SH-SY5Y (cell line): ENCODE data around the gene TRIM33.
A peak's percentile ranks its signal among the peaks of the same experiment; 100 is the strongest.

Experiments used
- GATA2 ChIP-seq: IDR thresholded peaks from 2 replicates; pipeline ENCODE4 v1.6.1; 2011; ENCODE audit warnings: mild to moderate bottlenecking, low read depth, low read length
- GATA3 ChIP-seq: IDR thresholded peaks from 2 replicates; pipeline ENCODE4 v1.6.1; 2011; ENCODE audit warnings: low read depth, mild to moderate bottlenecking, low read length, moderate library complexity

The TRIM33 gene

DNA sequence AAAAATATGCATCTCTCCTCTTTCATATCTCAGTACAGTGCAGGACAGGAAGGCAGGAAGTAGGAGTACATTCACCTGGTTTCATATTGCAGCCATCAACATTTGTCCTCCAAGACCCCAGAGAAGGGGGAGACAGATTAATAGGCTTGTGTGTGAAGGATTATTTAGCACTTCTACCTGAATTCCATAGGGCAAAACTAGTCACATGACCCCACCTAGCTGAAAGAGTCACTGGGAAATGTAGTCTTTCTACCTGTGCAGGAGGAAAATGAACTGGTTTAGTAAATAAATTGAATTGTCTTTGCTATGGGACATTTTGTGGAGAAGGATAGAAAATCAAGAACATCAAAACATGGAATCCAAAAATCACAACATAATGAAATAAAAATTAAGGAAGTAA lies 13.9 kb upstream of the TRIM33 start:
- TF ChIP-seq GATA3 = no peak
- no peak for TF ChIP-seq GATA2

DNA sequence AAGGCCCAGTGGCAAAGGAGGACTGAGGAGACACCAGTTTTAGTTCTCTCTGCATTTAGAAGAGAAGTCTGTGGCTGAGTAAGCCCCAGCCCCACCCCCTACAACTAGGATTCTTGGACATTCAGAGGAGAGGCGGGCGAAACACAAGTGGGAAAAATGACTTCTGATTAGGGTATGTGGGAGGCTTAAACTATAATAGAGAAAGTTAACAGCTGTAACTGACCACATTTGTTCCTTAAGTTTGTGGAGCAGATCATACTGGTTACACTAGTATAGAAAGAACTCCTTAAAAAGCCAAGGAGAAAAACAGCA lies 11.2 kb upstream of the TRIM33 start:
- TF ChIP-seq GATA2 (no peak), GATA3 (no peak)

DNA sequence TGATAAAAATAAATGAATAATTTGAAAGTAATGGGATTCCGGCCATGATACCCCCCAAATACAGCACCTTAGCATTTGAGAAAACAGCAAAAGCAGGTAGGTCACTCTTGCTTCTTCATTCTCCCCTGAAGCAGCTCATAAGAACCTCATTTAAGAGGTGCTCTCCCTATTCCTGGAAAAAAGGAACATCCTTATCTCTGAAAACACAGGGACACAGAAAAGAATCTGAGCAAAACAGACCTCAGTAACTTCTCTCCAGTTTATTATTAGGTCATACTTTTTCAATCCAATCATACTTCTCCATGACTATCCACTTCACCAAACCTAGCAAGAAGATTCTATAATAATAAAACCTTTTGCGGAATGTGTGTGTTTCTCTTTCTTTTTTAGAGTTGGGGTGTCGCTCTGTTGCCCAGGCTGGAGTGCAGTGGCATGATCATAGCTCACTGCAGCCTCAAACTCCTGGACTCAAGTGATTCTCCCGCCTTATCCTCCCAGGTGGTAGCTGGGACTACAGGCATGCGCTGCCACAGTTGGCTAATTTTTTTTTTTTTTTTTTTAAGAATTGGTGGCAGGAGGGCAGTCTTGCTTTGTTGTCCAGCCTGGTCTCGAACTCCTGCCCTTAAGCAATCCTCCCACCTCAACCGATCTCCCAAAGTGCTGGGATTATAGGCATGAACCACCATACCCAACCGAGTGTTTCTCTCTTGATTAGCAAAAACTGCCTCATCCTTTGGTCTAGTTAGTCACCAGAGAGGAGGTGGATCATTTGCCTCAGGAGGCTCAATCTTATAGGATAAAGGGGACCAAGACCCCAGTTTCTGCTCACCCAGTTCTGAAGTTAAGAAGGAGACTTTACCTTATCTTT lies 10.6 kb upstream of the TRIM33 start:
- TF ChIP-seq GATA3 (no peak), GATA2 (no peak)

DNA sequence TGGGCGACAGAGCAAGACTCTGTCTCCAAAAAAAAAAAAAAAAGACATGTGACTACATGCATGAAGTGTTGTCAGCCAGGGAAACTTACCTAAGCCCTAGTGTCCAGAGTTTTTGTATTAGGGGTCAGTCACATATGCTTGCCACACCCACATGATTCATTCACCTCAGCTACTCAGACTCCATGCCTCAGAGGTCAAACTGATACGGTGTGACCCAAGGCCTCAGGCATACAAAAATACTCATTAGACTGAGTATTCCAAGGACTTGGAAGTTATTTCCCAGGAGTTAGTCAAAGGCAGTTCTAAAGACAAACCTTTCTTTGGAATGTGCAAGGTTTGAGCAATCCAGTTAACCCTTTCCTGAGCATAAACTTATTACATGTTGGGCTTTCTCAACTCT lies 6.3 kb upstream of the TRIM33 start:
- TF ChIP-seq GATA3 (no peak), GATA2 (no peak)

DNA sequence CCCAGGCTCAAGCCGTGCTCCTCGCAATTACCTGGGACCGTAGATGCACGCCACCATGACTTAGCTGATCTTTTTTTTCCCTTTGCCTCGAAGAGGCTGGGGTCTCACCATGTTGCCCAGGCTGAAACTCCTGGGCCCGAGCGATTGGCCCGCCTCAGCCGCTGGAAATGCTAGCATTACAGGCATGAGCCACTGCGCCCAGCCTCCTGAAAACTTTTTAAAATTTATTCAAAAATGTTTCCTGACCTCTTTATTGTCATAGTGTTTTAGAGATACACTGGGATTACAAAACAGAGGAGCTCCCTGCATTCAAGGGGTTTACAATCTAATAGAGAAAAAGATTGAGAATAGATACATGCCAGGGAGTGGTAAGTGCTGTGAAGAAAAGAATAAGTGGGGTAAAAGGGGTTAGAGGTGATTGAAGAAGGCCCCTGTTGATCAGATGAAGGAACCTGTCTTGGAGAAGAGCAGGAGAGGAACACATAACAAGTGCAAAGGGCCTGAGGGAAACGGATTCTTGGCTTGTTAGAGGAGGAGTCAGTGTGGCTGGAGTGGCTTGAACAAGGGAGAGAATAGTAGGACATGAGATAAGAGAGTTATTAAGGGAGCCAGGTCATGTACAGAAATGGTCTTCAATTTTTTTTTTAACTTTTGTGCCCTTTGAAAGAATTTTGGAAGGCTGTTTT lies 1.7 kb upstream of the TRIM33 start:
- TF ChIP-seq GATA2 (no peak), GATA3 (no peak)

DNA sequence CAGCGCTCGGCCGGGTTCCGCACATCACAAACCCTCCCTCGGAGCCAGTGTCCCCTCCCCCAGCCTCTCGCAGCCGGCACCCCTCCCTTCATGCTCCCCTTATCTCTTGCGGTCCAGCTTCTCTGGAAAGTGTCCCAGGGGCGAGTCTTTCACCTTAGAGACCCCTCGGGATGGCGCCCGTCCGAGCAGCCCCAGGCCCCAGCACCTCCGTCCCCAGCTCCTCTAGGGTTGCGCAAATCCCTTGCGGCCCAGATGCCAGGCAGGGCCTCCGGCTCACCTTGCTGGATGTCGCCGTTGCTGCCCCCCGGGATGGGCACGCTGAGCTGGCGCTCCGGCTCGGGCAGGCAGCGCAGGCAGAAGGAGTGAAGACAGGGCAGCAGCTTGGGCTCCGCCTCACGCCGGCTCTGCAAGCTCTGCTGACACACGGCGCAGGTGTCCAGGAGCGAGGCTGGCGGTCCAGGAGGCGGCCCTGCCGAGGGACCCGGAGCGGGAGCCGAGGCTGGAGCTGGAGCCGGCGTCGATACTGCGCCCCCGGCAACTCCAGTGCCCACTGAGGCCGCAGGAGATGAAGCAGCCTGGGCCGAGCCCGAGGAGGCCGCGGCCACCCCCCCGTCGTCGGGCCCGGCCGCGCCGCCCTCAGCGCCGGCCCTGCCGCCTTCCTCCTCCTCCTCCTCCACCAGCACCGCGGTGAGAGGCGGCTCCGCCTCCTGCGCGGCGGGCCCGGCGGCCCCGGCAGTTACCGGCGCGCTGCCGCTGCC lies 550 bp downstream of the TRIM33 start:
- TF ChIP-seq GATA2 = peak; percentile 58
- no peak for TF ChIP-seq GATA3

DNA sequence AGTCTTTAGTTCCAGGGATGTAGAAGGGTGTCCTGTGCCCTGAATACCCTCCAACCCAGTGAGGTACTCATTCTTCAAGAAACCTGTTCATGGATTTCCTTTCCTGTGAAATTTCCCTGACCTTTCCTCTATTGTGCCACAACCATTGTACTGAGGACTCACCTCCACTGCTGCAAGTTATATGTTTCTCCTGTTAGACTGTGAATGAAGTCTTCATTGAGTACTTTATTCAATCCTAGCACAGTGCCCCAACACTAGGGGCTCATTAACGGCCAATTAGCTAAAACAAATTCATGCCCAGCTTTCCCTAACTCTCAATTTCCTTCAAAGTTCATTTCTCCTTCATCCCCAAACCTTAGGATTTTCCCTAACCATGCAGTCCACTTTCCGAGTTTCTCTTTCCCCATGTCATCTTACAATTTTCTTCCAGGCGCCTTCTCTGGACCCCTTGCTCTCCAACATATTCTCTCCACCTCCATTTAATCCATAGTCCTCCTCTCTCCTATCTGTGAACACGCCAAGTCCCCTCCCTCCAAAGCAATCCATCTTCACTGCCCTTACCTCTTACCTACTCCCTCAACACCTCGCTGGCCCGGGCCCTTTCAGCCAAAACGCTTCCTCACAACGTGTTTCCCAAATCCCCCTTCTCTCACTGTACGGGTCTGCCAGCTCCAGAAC lies 1.3 kb downstream of the TRIM33 start:
- TF ChIP-seq GATA3 (no peak), GATA2 (0 out of 2 replicates have a peak, but pooled peaks have one; percentile 37)

DNA sequence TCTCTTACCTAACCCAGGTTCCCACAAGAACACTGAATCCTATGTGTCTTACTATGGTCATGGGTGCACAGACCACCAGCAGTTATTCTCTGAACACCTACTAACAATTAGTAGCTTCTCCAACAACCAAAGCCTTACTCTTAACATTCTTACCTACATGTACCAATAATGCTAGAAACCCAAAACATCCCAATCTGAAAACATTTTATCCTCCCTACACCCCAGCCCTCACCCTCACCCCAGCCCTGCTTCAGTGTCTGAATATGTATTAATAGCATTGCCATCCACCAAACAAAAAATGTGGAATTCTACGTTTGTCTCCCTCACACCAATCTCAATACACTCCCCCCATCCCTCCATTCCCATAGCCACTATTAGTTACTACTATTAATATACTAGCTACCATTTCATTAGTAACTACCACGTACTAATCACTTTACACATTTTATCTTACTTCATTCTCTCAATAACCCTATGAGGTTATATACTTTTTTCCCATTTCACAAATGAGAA lies 2.6 kb downstream of the TRIM33 start:
- no peak for TF ChIP-seq GATA2

DNA sequence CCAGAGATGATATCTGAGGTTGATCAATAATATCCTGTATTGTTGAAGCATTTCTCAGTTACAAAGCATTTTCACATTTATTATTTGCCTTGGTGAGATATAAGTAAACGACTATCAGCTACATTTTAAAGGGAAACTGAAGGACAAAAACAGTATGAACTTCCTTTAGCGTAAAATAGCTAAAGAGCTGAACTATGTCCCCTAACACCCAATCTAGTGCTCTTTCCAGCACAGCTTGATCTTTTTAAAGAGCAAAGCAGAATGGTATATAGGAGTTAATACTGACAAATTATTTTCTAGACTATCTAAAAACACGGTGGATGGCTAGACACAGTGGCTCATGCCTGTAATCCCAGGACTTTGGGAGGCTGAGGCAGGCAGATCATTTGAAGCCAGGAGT lies 3.5 kb downstream of the TRIM33 start:
- TF ChIP-seq GATA2 (no peak), GATA3 (no peak)

DNA sequence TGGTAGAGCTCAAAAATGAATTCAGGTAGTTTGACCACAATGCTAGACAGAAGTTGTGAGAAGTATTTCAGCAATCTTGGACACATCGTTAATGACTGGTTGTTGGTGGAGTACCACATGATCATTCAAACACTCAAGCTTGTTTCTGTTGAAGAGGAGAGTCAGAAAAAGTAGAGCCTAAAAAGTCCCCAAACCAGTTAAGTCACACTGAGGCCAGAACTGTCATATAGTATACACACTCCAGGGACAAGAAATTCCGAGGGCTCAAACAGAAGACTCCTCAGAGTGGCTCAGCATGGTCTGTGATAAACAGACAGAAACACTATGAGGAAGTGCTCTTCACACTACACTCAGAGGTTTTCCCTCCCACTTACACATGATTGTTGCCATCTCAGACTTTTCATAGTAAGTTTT lies 5.8 kb downstream of the TRIM33 start:
- TF ChIP-seq GATA3 (no peak), GATA2 (no peak)

DNA sequence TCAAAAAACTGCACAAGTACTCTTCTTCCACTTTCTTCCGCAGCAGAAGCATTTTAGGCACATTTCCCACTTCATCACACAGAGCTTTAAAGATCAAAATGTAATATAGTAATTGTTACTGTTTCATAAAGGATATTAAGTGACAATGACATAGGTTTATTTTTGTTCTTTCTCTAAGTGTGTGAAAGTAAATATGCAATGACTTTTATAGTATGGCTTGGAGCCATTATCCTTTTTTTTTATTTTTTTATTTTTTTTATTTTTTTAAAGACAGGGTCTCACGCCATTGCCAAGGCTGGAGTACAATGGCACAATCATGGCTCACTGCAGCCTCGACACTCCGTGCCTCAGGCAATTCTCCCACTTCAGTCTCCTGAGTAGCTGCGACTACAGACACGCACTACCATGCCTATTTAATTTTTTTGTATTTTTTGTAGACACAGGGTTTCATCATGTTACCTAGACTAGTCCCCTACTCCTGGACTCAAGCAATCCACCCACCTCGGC lies 7.0 kb downstream of the TRIM33 start:
- TF ChIP-seq GATA2 (no peak), GATA3 (no peak)

DNA sequence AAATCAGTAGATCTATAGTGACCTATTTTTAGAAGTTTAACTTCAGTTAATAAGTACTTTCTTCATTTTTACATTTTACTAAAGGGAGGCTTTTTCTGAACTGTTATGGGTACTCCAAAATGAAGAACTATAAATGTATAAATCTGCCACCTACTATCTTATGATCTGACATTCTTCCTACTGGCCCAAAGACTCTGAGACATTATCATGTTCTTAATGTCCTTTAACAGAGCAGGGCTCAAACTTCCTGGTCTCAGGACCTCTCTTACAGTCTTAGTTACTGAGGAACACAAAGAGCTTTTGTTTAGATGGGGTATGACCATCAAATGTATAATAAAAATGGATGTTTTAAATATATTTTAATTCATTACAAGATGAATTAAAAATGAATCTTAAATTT lies 8.9 kb downstream of the TRIM33 start:
- TF ChIP-seq GATA2 (no peak), GATA3 (no peak)

DNA sequence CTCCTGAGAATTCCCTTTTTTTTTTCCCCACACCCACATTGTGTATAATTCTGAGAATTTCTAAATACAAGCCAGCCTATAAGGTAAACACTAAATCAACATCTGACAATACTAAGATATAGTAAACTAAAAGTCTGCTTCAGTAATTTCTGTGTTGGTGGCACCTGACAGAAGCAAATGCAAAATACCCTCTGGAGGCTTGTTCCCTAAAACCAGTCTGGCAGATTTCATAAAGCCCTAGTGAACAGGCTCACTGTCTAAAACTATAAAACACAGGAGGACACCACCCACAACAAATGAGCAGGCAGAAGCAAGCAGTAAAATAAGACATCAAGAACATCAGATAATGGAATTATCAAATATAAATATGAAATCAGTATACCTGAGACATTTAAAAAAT lies 11.5 kb downstream of the TRIM33 start:
- TF ChIP-seq GATA3 (no peak), GATA2 (no peak)

DNA sequence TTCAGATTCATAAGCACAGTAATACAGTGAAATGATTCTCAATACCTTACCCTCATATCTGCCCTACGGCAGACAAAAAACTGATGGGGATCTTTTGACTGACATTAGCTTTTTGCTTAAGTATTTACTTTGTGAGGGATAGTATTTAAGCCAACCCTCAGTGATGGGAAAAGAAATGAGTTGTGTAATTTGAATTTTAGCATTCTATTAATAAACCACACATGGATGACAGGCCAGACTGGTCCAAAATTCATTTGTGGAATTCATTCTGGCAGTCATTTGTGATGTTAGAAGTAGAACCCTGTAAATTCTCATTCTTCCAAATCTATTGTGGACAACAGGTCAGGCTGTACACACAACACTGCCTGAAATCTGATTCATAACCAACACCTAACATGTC lies 14.9 kb downstream of the TRIM33 start:
- TF ChIP-seq GATA2 = no peak
- no peak for TF ChIP-seq GATA3

DNA sequence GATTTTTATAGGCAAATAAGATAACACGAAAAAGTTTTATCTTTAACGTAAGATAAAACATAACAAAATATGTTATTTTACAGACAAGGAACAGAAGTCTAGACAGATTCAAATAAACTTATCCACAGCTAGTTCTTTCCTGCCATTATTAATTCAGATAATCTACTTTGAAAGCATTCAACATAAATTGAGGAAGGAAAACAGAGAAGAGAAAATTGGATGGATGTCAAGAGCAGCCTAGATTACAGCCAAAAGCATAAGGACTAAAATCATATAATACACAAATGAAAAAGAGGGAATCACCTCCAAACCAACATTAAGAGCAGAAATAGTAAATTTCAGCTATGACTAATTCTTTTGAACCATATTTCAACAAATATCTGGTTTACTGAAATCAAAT lies 15.5 kb downstream of the TRIM33 start:
- TF ChIP-seq GATA2 (no peak), GATA3 (no peak)

DNA sequence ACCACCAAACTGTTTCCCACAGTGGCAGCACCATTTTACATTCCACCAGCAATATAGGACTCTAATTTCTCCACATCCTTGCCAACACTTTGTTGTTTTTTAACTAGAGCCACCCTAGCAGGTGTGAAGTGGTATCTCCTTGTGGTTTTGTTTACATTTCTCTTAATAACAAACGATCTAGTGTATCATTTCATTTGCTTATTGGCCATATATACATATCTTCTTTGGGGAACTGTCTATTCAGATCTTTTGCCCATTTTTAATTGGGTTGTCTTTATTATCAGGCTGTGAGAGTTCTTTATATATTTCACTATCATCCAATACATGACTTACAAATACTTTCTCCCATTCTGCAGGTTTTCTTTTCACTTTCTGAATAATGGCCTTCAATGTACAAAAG lies 18.0 kb downstream of the TRIM33 start:
- TF ChIP-seq GATA2 (no peak), GATA3 (no peak)
